Measurements from ENCODE around the gene ACKR3.

Gene ACKR3

DNA sequence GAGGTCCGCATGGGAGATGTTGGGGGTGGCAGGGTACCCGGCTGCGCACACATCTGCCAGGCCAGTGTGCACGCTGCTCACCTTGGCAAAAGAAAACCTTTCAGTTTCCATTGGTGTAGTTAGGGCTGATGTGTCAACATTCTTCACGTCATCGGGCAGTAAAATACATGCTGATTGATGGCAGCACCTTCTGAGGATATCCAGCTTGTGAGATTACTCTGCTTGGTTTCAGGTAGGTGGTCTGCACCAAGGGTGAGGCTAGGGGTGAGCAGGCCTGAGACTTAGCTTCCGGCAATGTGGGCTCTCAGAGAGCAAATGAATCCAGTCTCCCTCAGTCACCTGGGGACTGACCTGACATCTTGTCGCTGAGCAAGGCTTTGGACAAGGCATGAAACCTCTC lies 19.3 kb upstream of the ACKR3 start:
- no peak for DNase-seq (ENCODE audit: low read depth)

DNA sequence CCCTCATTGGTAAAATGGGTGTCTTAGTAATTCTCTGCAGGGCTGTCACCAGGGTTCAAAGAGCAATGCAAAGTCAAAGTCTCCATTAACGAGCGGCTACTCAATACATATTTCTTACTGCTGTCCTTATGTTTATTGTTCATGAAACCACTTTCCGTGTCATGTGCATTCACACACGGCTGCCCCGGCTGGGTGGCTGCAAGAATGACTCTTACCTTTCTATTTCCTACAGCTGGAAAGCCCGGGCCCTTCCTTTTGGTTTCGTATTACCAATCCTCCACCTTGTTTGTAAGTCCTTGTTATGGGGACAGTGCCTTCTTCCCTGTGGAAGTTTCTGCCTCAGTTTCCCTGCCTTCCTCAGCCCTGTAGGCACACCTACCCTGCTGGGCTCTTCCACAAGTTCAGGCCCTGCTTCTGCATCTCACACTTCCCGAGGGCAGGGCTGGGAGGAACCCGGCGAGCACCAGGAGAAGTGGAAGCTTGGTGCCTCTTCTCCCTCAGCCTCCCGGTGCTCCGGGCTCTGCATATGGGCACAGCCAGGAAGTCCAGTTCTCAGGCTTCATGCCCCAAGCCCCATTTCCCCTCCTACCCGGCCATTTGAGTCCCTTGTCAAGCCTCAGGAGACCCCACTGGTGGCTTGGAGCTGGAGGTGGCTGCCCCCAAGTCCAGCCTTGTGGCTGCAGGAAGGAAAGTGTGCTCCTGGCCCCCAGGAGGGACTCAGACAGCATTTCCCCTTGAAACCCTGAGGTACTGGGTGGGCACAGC lies 18.7 kb upstream of the ACKR3 start:
- no peak for DNase-seq (ENCODE audit: low read depth)

DNA sequence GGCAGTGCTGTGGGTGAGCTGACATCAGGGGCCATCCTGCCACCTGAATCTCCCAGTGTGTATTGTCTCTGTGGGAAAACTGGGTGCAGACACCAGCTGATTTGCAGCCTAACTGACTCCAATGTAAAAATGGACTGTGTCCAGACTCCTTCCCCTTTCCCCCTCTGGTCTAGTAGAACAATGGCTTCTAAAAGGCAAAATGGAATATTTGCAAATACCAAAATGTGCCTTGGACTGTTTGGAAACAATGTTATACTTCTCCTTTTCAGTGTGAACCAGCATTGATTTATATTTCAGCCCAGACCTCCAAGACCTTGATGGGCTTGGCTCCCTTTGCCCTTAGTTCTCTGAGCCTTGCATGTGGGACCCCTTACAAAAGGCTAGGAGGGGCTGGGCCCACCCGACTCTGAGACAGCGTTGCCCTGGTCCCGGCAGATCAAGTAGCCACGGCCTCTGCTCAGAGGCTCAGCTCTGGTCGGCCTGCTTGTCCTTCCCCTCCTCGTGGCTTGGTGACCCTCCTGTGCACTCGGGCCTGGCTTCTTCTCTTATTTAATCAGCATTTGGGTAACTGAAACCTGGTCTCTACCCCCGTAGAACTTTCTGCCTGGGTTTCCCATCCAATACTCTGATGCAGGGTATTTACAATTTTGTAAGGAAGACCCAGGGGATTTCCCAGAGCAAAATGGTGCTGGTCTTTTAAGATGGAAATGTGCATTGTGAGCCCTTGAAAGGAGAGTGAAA lies 18.0 kb upstream of the ACKR3 start:
- no peak for DNase-seq (ENCODE audit: low read depth)

DNA sequence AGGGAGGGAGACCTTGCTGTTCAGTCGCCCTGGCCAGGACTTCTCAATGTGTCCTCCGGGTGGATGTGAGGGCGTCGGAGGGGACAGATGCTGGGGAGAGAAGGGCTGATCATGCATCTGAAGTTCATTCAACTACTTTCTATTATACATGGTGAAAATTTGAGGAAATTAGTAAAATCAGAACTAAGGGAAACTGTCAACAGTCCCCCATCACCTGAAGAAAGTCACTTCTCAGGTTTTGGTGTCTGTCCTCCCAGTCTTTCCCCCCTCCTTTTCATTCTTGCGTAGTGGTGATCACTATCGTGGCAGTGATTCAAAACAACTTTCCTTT lies 17.4 kb upstream of the ACKR3 start:
- no peak for DNase-seq (ENCODE audit: low read depth)

DNA sequence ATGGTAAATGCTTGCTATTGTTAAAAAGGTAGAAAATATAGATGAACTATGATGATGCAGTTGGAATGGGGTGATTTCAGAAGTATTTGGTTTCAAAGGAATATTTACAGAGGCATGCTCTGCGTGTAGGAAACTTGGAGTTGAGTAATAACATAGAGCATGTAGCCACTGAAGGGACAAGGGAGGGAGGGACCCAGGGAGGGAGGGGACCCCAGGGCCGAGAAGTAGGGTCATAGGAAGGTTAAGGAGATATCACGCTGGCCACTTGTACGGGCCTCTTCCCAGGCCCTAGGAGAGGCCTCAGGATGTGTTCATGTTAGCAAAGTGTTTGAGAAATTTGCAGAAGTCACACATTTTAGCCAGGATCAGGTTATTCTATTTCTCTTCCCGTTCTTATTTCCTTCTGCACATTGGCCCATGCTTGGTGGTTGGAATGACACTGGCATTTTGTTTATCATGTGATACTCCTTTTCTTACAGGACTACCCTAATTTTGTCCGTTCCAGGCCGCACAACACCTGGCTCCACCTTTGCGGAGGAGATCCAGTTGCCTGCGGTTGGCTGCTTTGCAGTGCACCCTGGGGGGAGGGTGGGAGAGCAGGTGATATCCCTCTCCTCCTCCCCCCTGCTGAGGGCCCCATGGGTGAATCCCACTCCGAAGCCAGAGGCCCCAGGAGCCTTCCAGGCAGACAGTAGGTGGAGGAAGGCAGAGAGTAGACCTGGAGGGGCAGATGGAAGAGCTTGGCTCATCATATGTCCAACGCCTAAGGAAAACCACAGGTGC lies 16.9 kb upstream of the ACKR3 start:
- DNase-seq (ENCODE audit: low read depth) = no peak

DNA sequence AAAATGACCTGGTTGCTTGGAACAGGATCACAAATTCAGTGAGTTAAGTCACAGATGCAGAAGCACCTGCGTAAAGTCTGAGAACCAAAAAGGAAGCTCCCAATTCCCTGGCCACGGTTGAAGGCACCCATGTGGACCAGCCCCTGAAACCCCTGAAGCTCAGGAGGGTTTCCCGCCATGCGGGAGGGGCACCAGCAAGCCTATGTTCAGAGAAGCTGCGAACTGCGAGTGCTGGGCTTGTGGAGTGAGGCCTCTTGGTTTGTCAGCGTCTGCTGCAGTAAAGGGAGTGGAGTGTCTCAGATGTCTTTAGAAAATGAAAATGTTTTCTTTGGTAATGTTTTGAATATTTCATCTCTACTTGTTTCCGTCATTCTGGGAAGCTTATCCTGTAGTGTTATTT lies 16.1 kb upstream of the ACKR3 start:
- no peak for DNase-seq (ENCODE audit: low read depth)

DNA sequence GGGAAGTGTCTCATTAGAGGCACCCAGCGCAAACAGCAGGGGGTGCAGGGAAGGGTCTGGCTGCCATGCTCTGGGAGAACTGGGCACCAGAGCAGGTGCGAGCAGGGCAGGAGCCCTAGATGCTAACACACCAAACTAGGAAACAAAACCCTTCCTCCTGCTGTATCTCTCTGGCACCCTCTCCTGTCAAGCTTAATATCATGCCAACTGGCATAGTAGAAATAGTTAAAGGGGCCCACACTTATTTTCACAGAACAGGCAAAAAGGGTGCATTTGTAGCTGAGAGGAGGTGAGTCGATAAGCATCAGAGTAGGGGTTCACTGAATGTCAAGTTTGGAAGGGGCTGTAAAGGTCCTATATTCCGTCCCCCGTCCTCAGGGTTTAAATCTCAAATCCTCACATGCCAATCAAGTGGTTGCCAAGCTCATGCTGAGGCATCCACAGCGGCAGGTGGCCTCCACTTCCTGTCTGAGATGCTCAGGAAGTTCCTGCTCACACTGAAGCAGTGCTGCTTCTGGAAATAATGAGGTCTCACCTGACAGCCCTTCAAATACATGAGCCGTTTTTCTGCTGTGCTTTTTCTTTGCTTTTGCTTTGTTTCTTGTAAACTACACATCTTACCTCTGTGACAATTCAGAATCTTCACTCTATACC lies 14.9 kb upstream of the ACKR3 start:
- DNase-seq (ENCODE audit: low read depth) = no peak

DNA sequence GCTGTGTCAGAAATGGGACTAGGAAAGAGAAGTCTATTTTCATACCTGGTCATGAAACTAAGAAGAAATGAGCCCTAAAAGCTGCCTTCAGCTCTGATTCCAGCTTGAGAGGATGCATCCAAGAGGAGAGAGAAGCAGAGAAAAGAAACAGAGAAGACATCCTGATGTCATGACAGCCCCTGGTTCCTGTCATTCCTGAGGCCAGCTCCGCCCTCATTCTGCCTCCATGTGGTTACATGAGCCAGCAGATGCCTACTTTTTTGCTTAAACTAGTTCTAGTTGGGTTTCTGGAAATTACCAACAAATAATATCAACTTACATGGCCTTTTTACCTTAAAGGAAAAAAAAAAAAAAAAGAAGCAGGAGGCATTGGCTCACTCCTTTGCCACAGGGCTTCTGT lies 14.1 kb upstream of the ACKR3 start:
- no peak for DNase-seq (ENCODE audit: low read depth)

DNA sequence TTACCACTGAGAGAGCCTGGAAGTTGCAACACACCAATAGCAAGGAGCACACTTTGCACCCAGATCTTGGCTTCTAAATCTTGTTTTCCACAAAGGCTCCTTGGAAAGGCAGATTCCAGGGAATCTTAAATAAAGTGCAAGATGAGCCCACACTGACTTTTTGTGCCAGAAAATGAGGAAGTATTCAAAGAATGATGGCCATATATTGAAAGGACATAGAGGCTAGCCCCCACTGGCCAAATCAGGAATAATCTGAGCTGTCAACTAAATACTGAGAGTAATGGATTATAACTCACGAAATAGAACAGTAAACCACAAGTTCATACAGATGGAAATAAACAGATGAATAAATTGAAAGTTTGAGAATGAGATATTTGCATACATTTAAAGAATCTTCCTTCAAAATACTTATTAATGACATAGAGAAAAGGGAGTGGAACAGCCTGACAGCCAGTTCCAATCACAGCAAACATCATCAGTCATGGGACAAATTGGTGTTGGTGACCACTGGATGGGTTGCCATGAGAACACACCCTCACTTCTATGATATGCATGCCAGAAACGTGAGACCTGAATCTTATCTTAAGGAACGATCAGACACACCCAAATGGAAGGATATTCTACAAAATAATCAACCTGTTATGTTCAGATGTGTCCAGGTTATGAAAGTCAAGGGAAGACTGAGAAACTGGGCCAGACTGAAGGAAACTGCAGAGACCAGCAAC lies 12.2 kb upstream of the ACKR3 start:
- DNase-seq (ENCODE audit: low read depth) = no peak

DNA sequence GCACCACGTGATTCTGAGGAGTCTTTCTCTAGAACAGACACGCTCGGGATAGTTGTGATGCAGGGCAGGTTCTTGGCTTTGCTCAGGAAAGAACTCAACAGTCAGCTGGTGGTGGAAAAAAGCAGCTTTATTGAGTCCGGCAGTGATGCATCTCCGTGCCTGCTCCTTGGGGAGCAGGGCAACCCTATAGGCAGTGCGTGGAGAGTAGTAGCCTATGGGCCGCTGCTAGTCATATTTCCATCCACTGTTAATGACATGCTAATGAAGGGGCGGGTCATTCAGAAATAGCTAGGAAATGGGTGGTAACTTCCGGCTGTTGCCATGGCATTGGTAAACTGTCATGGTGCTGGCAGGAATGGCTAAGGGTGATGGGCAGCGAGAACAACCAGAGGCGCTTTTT lies 11.6 kb upstream of the ACKR3 start:
- no peak for DNase-seq (ENCODE audit: low read depth)

DNA sequence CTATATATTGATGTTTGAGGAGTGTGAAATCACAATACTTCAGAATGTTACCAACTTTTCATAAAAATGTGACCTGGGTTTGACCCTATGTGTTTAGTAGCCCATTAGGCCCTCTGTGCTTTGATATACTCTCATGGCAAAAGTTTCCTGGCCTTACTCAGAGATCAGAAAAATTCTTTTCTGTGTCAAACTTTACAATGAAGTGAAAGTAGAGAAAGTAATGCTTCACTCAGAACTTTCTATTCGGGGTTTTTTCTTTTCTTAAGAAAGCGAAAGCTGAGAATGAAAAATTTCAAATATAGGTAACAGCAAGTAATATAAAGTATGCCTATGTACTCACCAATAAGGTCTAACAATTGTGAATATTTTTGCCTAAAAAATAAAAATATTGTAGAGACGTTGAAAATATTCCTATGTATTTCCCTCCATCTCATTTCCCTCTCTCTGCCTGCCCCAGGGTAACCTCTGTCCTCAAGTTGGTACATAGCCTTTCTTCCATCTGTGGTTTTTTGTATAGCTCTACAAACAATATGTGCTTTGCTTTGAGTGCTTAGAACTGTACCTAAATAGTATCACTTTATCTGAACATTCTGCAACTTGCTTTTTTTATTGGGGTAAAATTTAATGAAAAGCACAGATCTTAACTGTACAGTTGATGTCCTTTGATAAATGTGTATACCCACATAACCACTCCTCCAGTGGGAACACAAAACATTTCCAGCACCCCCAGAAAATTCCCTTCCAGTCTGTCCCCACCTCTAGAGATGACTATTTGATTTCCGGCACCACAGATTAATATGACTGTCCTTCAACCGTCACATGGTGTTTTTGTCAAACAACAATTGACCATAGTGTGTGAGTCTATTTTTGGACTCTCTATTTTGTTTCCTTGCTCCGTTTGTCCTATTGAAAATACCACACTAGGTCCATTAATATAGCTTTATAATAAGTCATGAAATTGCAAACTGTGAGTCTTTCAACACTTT lies 10.3 kb upstream of the ACKR3 start:
- DNase-seq (ENCODE audit: low read depth) = no peak

DNA sequence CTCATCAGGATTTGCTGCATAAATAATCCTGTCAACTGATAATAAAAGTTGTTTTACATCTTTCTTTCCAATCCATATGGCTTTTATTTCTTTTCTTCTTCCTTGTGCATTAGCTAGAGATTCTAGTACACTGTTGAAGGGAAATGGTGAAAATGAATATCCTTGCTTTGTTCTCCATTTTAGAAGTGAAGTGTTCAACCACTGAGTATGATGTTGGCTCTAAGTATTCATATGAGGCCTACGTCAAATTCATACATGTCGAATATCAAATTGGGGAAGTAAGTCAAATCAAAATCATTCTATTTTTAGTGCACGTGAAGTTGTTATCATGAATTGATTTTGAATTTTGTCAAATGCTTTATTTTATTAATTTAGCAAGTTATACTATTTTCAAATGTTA lies 7.8 kb upstream of the ACKR3 start:
- no peak for DNase-seq (ENCODE audit: low read depth)

DNA sequence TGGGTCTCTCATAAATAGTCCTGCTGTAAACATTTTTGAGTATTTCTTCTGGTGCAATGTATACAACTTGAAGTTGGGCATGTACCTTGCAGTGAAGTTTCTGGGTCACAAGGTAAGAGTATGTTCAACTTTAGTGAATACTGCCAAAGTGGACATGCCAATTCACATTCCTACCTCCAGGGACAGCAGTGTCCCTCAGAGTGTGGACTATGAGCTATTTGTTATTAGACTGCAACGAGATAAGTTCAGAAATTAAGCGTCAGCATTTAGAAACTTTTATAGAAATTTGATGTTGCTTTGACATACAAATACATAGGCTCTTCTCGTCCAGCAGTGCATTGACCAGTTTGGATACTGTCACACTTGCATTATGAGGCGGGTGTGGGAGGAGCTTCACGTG lies 7.2 kb upstream of the ACKR3 start:
- DNase-seq (ENCODE audit: low read depth) = no peak

DNA sequence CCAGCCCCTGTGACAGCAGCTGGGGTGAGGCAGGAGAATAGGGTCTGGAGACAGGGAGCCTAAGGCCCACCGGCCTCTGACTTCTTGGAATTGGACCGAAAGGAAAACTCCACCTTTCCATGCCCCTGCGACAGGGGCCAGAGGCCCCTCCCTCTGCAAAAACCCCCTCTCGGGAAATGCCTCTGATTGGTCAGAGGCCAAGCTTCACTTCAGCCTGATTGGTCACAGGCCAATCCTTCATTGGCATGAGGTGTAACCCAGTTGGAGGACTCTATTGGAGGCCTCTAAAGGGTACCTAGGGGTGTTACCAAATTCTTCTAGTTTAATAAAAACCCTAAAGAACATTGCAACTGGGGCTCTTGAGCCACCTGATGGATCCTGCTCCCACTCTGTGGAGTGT lies 5.7 kb upstream of the ACKR3 start:
- DNase-seq (ENCODE audit: low read depth) = no peak

DNA sequence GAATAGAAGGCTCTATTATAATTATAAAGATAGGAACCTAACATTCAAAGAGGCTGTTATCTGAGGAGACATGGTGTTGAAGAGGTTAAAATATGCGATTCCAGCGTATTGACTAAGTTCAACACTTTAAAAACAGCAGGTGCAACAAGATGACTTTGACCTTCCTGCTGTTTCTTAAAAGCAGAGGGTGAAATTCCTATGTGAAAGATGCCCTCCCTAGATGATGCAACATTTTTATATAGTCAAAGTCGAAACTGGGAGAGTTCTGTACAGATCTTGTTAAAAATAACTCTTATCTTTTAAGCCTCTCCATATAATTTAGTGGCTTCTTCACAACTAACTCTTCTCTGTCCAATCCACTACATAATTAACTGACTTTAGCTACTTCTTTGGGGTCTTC lies 4.4 kb upstream of the ACKR3 start:
- no peak for DNase-seq (ENCODE audit: low read depth)

DNA sequence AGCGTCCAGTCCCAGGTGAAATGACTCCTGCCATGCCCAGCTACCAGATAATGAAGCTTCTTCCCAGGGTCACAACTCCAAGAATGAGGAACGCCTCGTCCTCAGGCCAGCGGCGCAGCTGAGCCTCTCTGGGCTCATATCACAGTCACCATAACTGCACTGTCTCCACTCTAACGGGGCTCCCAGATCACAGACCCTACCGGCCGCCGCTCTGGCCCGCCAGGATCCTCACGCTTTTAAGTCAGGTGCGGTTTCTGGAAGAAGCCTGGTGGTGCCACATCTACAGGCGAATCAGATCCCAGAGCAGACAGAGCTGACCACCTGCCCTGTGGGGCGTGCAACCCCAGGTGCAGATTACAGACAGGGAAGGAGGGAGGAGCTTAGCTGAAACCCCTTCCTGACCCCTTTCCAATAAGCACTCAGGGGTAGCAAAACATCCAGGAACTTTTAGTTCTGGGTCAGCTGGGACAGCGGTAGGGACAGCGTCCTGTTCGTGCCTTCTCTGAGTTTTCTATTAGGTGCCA lies 3.7 kb upstream of the ACKR3 start:
- DNase-seq (ENCODE audit: low read depth) = no peak

DNA sequence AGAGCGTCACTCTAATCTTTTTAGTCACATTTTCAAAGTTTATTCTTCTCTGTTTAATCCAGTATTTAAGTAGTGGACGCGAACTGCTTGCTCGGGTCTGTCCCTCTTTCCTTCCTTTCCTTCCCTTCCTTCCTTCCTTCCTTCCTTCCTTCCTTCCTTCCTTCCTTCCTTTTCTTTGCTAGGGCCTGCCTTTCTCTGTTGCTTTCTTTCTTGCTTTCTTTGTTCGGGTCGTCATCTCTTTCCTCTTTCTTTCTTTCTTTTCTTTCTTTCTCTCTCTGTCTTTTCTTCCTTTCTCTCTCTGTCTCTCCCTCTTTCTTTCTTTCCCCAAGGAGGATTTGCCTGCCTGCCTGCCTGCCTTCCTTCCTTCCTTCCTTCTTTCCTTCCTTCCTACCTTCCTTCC lies 3.0 kb upstream of the ACKR3 start:
- no peak for DNase-seq (ENCODE audit: low read depth)

DNA sequence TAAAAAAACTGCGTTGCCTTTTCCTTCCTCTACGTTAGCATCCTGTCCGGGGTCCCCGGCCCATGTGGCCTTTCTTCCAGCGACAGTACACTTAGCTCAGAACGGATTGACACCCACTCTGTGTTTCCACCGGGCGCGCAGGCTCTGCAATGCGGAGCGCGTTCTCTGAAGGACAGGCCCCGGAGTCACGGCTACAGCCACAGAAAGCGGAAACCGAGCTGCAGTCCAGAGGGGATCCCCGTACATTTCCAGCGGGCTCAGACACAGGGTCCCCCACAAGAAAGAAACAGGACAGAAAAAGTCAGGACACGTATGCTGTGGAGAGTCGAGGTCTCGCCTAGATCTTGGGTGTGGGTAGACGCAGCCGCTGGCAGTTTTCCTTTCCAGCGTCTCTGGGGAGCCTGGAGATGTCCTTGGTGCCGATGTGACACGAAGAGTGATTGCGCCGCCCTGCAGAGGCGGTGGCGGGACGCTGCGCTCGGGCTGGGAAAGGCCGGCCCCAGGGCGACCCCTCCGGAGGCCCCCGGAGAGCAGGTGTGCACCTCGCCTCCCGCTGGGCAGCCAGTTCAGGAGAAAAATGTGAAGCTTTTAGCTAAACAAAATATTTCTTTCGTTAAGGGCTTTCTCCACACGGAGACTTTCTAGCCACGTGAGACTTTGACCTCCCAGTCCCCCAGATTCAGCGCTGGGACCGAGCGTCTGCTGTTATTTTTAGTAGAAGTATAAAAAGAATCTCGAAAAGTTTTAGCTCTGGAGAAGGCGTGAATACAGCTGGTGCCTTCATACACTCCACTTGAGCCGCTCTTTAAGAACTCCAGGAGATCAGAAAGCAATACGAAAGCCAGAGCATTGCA lies 1.3 kb upstream of the ACKR3 start:
- no peak for DNase-seq (ENCODE audit: low read depth)

DNA sequence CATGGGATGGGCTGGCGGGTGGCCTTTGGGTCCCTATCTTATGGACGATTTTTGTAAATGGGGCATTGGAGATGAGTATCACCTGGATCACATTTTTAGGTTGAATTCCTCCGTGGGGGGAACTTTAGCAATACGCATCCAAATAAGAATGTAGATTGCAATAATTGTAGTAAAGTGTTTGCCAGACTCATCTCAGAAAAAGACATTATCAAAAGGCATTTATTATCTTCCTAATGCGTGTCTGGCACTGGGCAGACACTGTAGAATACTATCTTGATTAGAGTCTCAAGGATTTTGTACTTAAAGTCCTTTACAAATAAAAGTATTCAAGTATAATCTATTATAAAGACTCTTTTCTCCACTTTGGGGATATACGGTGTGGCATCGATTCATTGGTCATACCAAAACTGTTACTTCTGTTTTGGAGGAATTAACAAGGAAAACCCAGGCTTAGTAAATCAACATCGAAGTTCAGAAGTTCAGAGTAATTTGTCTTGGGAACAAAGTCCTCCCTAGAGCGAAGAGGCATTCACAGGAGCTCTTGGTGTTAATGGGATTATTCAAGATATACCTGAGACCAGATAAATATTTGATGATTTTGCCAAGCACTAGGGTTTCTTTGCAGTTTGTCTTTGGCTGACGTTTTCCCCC lies 578 bp upstream of the ACKR3 start:
- DNase-seq (ENCODE audit: low read depth) = no peak
